PC-9 (cell line): ENCODE results near the gene ARID3A. TPM values are rescaled to one million over a fixed set of nuclear protein-coding genes. Genes with fewer than 3 reads are reported as not detected.
A peak's percentile ranks its signal among the peaks of the same experiment; 100 is the strongest.

ENCODE experiments used
- BruUV-seq: library from RNA; stranded (reverse); fragments of 400-500 nt; replicated peaks from 2 replicates; lab custom pipeline; 2021; lab: Mats Ljungman, UMichigan
- CTCF ChIA-PET: fragments of 300-600 bp; sonication (Branson Sonifier 250); formaldehyde crosslinking; loops from one replicate; lab custom pipeline; 2022; ENCODE audit warnings: antibody characterized with exemption; lab: Charles Lee
- POLR2A ChIA-PET: fragments of 300-600 bp; sonication (Branson Sonifier 250); formaldehyde crosslinking; loops from one replicate; lab custom pipeline; 2022; ENCODE audit warnings: antibody characterized with exemption; ENCODE audit not compliant: unreplicated experiment; lab: Charles Lee
- DNase-seq, 2 experiments: peaks; one replicate each; pipeline versions ENCODE4 v3.0.0 to v3.0.0-alpha.2; 2015 to 2022; ENCODE audit warnings: mixed read lengths in 1 of 2
- H2AFZ ChIP-seq: fragments of 200-600 bp; sonication (generic); 2 replicates; pipeline ENCODE4 v1.8.1; 2017; ENCODE audit warnings: antibody characterized with exemption
- H3F3A ChIP-seq: fragments of 200-600 bp; sonication (generic); 2 replicates; pipeline ENCODE4 v1.8.1; 2017; ENCODE audit warnings: antibody characterized with exemption, mild to moderate bottlenecking, low read depth; ENCODE audit not compliant: insufficient read depth
- H3K27ac ChIP-seq: fragments of 200-600 bp; sonication (generic); 2 replicates; pipeline ENCODE4 v1.6.1; 2016; ENCODE audit warnings: mixed run types
- H3K27me3 ChIP-seq: fragments of 200-600 bp; sonication (generic); 2 replicates; pipeline ENCODE4 v1.6.1; 2016; ENCODE audit warnings: low read depth, mixed run types; ENCODE audit not compliant: insufficient read depth
- H3K36me3 ChIP-seq: fragments of 200-600 bp; sonication (generic); 2 replicates; pipeline ENCODE4 v1.6.1; 2016; ENCODE audit warnings: low read depth, mixed run types
- H3K4me1 ChIP-seq: fragments of 200-600 bp; sonication (generic); replicated peaks from 2 replicates; pipeline ENCODE4 v1.6.1; 2016; ENCODE audit warnings: mixed run types; ENCODE audit not compliant: insufficient read depth
- H3K4me2 ChIP-seq: fragments of 200-600 bp; sonication (generic); 2 replicates; pipeline ENCODE4 v1.6.1; 2017; ENCODE audit warnings: mixed run types
- H3K4me3 ChIP-seq: fragments of 200-600 bp; sonication (generic); 2 replicates; pipeline ENCODE4 v1.6.1; 2016; ENCODE audit warnings: mixed run types
- H3K79me2 ChIP-seq: fragments of 200-600 bp; sonication (generic); 2 replicates; pipeline ENCODE4 v1.6.1; 2017; ENCODE audit warnings: low read depth, mixed run types
- H3K9me2 ChIP-seq: fragments of 200-600 bp; sonication (generic); 2 replicates; pipeline ENCODE4 v1.8.1; 2017; ENCODE audit warnings: mild to moderate bottlenecking; ENCODE audit not compliant: insufficient read depth
- H3K9me3 ChIP-seq: fragments of 200-600 bp; sonication (generic); 2 replicates; pipeline ENCODE4 v1.8.1; 2016; ENCODE audit warnings: low read depth; ENCODE audit not compliant: insufficient read depth
- H4K20me1 ChIP-seq: fragments of 200-600 bp; sonication (generic); 2 replicates; pipeline ENCODE4 v1.8.1; 2017; ENCODE audit not compliant: insufficient read depth
- EZH2 ChIP-seq: fragments of 200-600 bp; sonication (generic); IDR thresholded peaks from 2 replicates; pipeline ENCODE4 v1.8.0; 2017; ENCODE audit warnings: antibody characterized with exemption, low read depth
- intact Hi-C: fragments of 100-400 bp; cut with micrococcal nuclease; formaldehyde crosslinking; loops from one replicate; pipeline ENCODE4 v1.10.0; 2022; ENCODE audit not compliant: unreplicated experiment
- total RNA-seq: library from RNA; stranded (reverse); gene quantifications from 2 replicates; pipeline ENCODE4 v1.2.3, GENCODE V29; 2021
- TF ChIP-seq, protein P1 (sequence below): fragments of 200-600 bp; sonication (generic); conservative IDR thresholded peaks from 2 replicates; pipeline ENCODE4 v1.6.1; 2017; ENCODE audit warnings: mixed run types, antibody characterized with exemption, mild to moderate bottlenecking, moderate library complexity

The ARID3A gene
- total RNA-seq, 1 experiment from 2014 or later, result 10.7 TPM

DNA sequence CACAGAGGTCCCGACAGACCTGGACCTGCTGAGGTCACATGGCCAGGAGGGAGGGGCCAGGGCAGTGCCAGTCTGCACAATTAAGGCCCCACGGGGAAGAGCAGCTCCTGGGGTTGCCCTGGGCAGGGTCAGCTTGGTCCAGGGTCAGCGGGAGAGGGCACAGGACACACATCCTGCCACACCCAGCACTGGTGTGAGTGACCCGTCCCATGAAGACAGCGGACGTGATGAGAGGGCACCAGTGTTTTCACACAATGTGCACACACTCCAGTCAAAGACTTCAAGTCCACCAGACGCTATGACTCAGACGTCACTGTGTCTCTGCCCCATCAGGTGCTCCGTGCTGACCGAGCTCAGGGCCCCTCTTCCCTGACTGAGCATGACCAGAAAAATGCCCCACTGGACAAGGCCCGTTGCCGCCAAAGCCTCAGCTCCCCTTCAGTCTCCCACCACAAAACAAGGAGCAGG lies 90.8 kb downstream of the ARID3A start:
- H3K27ac ChIP-seq, result peak overlapping the region; percentile 46
- CTCF ChIA-PET, result interaction anchor here (0.6 to 1.0 kb wide), 2 partner anchors 15 to 174 kb away, joined by 4 to 5 read pairs; no protein-coding TSS in a partner anchor
- no peak overlapping the region for H2AFZ ChIP-seq
- no peaks in the 10 kb centered on the region for H3K27me3 ChIP-seq
- peak overlapping the region; percentile 36; the same call in 1 of the 2 replicates for H3K4me3 ChIP-seq
- H3K4me2 ChIP-seq, result peak overlapping the region; percentile 95
- H3K4me1 ChIP-seq, result peaks cover 37% of the 10 kb centered on the region
- H3F3A ChIP-seq, result peaks cover 9% of the 10 kb centered on the region
- H3K9me3 ChIP-seq, result no peaks in the 10 kb centered on the region
- intact Hi-C loops, result loop anchor here (2.0 kb wide), 1 partner anchor 86 kb away; the partner anchor contains the start of gene GPX4
- DNase-seq, result peak in 1 of 2 experiments; percentile 71
- no peaks in the 10 kb centered on the region for H3K9me2 ChIP-seq
- POLR2A ChIA-PET, result interaction anchor here (0.7 kb wide), 1 partner anchor 87 kb away, joined by 3 read pairs; the partner anchor contains the start of gene GPX4
- H3K79me2 ChIP-seq, result peaks cover 69% of the 10 kb centered on the region
- peaks cover 75% of the 10 kb centered on the region for H4K20me1 ChIP-seq
- no peaks in the 10 kb centered on the region for H3K36me3 ChIP-seq
- no peak for TF ChIP-seq EZH2
- TF ChIP-seq, protein P1, sequence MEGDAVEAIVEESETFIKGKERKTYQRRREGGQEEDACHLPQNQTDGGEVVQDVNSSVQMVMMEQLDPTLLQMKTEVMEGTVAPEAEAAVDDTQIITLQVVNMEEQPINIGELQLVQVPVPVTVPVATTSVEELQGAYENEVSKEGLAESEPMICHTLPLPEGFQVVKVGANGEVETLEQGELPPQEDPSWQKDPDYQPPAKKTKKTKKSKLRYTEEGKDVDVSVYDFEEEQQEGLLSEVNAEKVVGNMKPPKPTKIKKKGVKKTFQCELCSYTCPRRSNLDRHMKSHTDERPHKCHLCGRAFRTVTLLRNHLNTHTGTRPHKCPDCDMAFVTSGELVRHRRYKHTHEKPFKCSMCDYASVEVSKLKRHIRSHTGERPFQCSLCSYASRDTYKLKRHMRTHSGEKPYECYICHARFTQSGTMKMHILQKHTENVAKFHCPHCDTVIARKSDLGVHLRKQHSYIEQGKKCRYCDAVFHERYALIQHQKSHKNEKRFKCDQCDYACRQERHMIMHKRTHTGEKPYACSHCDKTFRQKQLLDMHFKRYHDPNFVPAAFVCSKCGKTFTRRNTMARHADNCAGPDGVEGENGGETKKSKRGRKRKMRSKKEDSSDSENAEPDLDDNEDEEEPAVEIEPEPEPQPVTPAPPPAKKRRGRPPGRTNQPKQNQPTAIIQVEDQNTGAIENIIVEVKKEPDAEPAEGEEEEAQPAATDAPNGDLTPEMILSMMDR, result no peak
- BruUV-seq, result no TSS peak

DNA sequence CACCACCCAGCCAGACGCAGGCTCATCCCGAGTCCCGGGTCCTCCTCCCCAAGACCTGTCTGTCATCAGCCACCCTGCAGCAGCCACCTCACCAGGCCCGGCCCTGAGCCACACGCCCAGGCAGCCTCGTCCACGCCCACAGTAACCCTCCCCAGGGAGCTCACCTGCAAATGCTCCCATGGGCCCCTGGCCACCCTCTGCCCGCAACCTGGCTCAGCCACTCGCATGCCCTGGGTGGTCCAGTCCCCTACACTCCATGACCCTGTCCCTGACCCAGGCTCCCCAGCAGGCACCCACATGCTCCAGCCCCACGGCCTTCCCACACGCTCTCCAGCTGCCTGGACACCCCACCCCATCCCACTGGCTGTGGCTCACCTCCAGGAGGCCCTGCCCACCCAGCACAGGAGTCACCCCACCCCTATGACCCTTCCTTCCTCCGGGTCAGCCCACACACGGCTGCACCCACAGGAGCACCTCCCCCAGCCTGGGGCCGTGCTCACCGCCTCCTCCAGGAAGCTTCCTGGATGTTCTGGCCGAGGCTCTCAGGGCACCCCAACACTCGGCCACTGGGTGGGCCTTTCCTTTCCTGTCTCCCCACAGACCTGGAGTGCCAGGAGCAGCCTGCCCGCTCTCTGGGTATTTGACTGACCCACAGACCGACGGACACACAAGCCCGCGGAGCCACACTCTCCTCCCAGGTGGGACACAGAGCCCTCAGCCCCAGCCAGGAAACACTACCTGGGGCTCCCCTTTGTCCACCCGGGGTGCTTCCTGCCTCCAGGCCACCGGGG lies 91.5 kb downstream of the ARID3A start:
- Histone ChIP-seq H3K79me2 (peaks cover 69% of the 10 kb centered on the region), H3F3A (peaks cover 15% of the 10 kb centered on the region), H3K27ac (peak overlapping the region; percentile 46), H3K4me1 (peaks cover 37% of the 10 kb centered on the region), H3K9me3 (no peaks in the 10 kb centered on the region), H3K4me3 (peak overlapping the region; percentile 36; the same call in 1 of the 2 replicates), H4K20me1 (peaks cover 73% of the 10 kb centered on the region), H3K4me2 (peak overlapping the region; percentile 95), H3K9me2 (no peaks in the 10 kb centered on the region), H3K27me3 (no peaks in the 10 kb centered on the region), H3K36me3 (no peaks in the 10 kb centered on the region), H2AFZ (no peak overlapping the region)
- TF ChIP-seq EZH2, result no peak
- TF ChIP-seq, protein P1, result no peak
- DNase-seq, result peak in 1 of 2 experiments; percentile 81
- POLR2A ChIA-PET, result interaction anchor here (0.6 to 1.0 kb wide), 5 partner anchors 9 to 252 kb away, joined by 3 to 17 read pairs (median 3); partner anchors contain the start of genes ARHGAP45, CIRBP, CNN2 and GPX4
- BruUV-seq, result no TSS peak
- intact Hi-C loops, result loop anchor here (2.0 kb wide), 1 partner anchor 85 kb away; the partner anchor contains the start of gene GPX4
- CTCF ChIA-PET, result interaction anchor here (0.6 to 1.0 kb wide), 2 partner anchors 16 to 175 kb away, joined by 4 to 5 read pairs; no protein-coding TSS in a partner anchor

DNA sequence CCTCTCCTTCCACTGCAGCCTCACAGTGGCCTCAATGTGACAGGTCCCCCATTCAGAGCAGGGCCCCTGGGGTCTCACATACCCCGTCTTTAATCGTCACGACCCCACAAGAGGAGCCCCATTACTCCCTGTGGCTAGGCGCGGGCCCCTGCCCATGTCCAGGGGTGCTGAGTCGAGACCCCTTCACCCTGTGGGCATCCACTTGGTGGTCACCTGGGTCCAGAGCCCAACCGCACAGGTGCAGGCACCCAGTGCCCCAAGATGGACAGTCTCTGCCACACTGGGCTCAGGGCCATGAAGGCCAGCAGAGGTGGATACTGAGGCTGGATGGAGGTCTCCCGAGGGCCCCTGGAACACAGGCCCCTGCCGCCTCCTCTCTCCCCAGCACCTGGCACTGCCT lies 92.1 kb downstream of the ARID3A start:
- no peaks in the 10 kb centered on the region for H3K9me2 ChIP-seq
- ChIA-PET POLR2A (interaction anchor here (0.6 to 1.0 kb wide), 3 partner anchors 8 to 252 kb away, joined by 3 to 17 read pairs (median 8); partner anchors contain the start of genes CIRBP and CNN2), CTCF (no interaction called here)
- peak overlapping the region; percentile 95 for H3K4me2 ChIP-seq
- H2AFZ ChIP-seq, result no peak overlapping the region
- intact Hi-C loops, result loop anchor here (2.0 kb wide), 1 partner anchor 85 kb away; the partner anchor contains the start of gene GPX4
- no peak overlapping the region; the same call in 1 of the 2 replicates for H3K4me3 ChIP-seq
- H3K4me1 ChIP-seq, result peaks cover 37% of the 10 kb centered on the region
- no TSS peak for BruUV-seq
- H3K27ac ChIP-seq, result 0 out of 2 replicates have a peak overlapping the region, but pooled peaks have one; percentile 46
- peaks cover 70% of the 10 kb centered on the region for H4K20me1 ChIP-seq
- peaks cover 21% of the 10 kb centered on the region for H3F3A ChIP-seq
- no peaks in the 10 kb centered on the region for H3K27me3 ChIP-seq
- H3K36me3 ChIP-seq, result no peaks in the 10 kb centered on the region
- no peaks in the 10 kb centered on the region for H3K9me3 ChIP-seq
- no peak for DNase-seq
- no peak for TF ChIP-seq EZH2
- TF ChIP-seq, protein P1, result no peak
- peaks cover 69% of the 10 kb centered on the region for H3K79me2 ChIP-seq
